Activated CD4-positive, alpha-beta T cell treated with anti-CD3 and anti-CD28 coated beads for 36 hours (primary cell): ENCODE results near the gene MROH8. TPM values are rescaled to one million over a fixed set of nuclear protein-coding genes. Genes with fewer than 3 reads are reported as not detected.
"Not testable (repeated sequence)": the region's sequence is repeated elsewhere in the genome, so short reads cannot be mapped to it uniquely, and the experiment has no call there.

ENCODE experiments used
- ATAC-seq: fragments of 200-7000 bp; cut with Tn5 transposase; one replicate; pipeline ENCODE4 v1.10.0; 2021; ENCODE audit warnings: mild to moderate bottlenecking, moderate library complexity
- CTCF ChIA-PET: fragments of 350-600 bp; sonication (Branson Sonifier 250); formaldehyde crosslinking; loops from one replicate; lab custom pipeline; 2021; ENCODE audit warnings: antibody characterized with exemption; lab: Charles Lee
- POLR2A ChIA-PET: fragments of 350-600 bp; sonication (Branson Sonifier 250); formaldehyde crosslinking; loops from one replicate; lab custom pipeline; 2021; ENCODE audit warnings: antibody characterized with exemption, inconsistent platforms; lab: Charles Lee
- DNase-seq: peaks from one replicate; pipeline ENCODE4 v3.0.0-alpha.2; 2020
- H3K27ac Mint-ChIP-seq: one replicate; pipeline ENCODE4 v1.8.0; 2021; ENCODE audit warnings: mixed read lengths
- H3K27me3 Mint-ChIP-seq: one replicate; pipeline ENCODE4 v1.8.0; 2021; ENCODE audit warnings: mixed read lengths
- H3K36me3 Mint-ChIP-seq: one replicate; pipeline ENCODE4 v1.8.0; 2021; ENCODE audit warnings: low read depth, mixed read lengths
- H3K4me1 Mint-ChIP-seq: one replicate; pipeline ENCODE4 v1.8.0; 2021; ENCODE audit warnings: mixed read lengths
- H3K4me3 Mint-ChIP-seq: one replicate; pipeline ENCODE4 v1.8.0; 2021; ENCODE audit warnings: mild to moderate bottlenecking, moderate library complexity, mixed read lengths
- H3K9me3 Mint-ChIP-seq: one replicate; pipeline ENCODE4 v1.8.0; 2021; ENCODE audit warnings: low read depth, mixed read lengths
- intact Hi-C, 2 experiments: fragments of 100-400 bp; cut with DNase I in 1 of 2; cut with micrococcal nuclease in 1 of 2; formaldehyde crosslinking; loops; one replicate each; pipeline versions ENCODE4 v1.14.2 to v1.15.1; 2022 to 2024; cut with DNase I, micrococcal nuclease
- total RNA-seq, 2 experiments: library from RNA; stranded (reverse); gene quantifications; one replicate each; pipeline ENCODE4 v1.2.3, GENCODE V29; 2021

The MROH8 gene
- total RNA-seq, 2 experiments from 2014 or later = 3.0 to 4.5 TPM

GRCh38 chr20:37090407-37090806 lies 88.9 kb downstream of the MROH8 start:
- CTCF ChIA-PET = interaction anchor here (0.6 kb wide), 1 partner anchor 801 kb away, joined by 3 read pairs; no protein-coding TSS in a partner anchor
- intact Hi-C loops = no loop called here
- POLR2A ChIA-PET = no interaction called here
- ATAC-seq = no peak
- Mint-ChIP-seq H3K27ac (no peak overlapping the region), H3K4me1 (peaks cover 22% of the 10 kb centered on the region), H3K36me3 (peaks cover 64% of the 10 kb centered on the region), H3K4me3 (no peak overlapping the region), H3K27me3 (no peaks in the 10 kb centered on the region), H3K9me3 (no peaks in the 10 kb centered on the region)
- DNase-seq = no peak

- CTCF ChIA-PET = no interaction called here
- no peaks in the 10 kb centered on the region for H3K9me3 Mint-ChIP-seq
- POLR2A ChIA-PET = interaction anchor here (1.2 kb wide), 1 partner anchor 13 kb away, joined by 5 read pairs; no protein-coding TSS in a partner anchor
- H3K27me3 Mint-ChIP-seq = no peaks in the 10 kb centered on the region
- ATAC-seq = no peak
- no peak overlapping the region for H3K4me3 Mint-ChIP-seq
- intact Hi-C loops = loop anchor here (2.0 kb wide), 1 partner anchor 73 kb away; no protein-coding TSS in a partner anchor
- H3K4me1 Mint-ChIP-seq = peaks cover 22% of the 10 kb centered on the region
- no peak overlapping the region for H3K27ac Mint-ChIP-seq
- peak; percentile 32 for DNase-seq
- H3K36me3 Mint-ChIP-seq = peaks cover 57% of the 10 kb centered on the region
Observed at GRCh38 chr20:37081717-37082289, 97.5 kb downstream of the MROH8 start.

GRCh38 chr20:37077009-37077408 lies 102.3 kb downstream of the MROH8 start:
- H3K36me3 Mint-ChIP-seq = peaks cover 53% of the 10 kb centered on the region
- no peaks in the 10 kb centered on the region for H3K27me3 Mint-ChIP-seq
- CTCF ChIA-PET = interaction anchor here (0.9 kb wide), 3 partner anchors 13 to 119 kb away, joined by 3 to 5 read pairs (median 4); no protein-coding TSS in a partner anchor
- no peak overlapping the region for H3K27ac Mint-ChIP-seq
- no peak overlapping the region for H3K4me3 Mint-ChIP-seq
- H3K9me3 Mint-ChIP-seq = no peaks in the 10 kb centered on the region
- intact Hi-C loops = no loop called here
- POLR2A ChIA-PET = no interaction called here
- no peak for DNase-seq
- H3K4me1 Mint-ChIP-seq = peaks cover 43% of the 10 kb centered on the region
- no peak for ATAC-seq

DNA sequence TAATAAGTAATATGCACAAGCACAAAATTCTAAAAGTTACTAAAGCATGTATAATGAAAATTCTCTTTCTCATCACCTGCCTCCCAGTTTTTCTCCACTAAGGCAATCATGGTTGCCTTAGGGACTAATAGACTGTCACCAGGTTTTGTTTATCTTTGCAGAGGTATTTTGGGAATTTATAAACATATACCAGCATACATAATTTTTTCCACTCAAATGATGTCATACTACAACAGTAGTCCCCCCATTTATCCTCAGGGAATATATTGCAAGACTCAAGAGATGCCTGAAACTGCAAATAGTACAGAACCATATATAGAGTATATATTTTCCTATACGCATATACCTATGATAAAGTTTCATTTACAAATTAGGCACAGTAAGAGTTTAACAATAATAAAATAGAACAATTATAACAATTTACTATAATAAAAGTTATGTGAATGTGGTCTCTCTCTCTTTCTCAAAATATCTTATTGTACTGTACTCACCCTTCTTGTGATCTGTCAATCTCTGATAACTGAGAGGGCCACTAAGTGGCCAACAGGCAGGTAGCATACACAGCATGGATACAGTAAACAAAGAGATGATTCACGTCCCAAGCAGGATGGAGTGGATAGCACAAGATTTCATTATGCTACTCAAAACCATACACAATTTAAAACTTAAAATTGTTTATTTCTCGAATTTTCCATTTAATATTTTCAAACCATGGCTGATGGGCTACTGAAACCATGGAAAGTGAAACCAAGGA lies 103.2 kb downstream of the MROH8 start:
- ATAC-seq (no peak), DNase-seq (no peak)
- Mint-ChIP-seq H3K4me1 (peaks cover 46% of the 10 kb centered on the region), H3K27ac (no peak overlapping the region), H3K36me3 (peaks cover 53% of the 10 kb centered on the region), H3K27me3 (no peaks in the 10 kb centered on the region), H3K4me3 (no peak overlapping the region), H3K9me3 (no peaks in the 10 kb centered on the region)
- ChIA-PET POLR2A (no interaction called here), CTCF (interaction anchor here (0.9 kb wide), 1 partner anchor 46 kb away, joined by 5 read pairs; no protein-coding TSS in a partner anchor)
- intact Hi-C loops = loop anchor here in 1 of 2 experiments (2.0 kb wide), 1 partner anchor 19 kb away; the partner anchor contains the start of gene RBL1

DNA sequence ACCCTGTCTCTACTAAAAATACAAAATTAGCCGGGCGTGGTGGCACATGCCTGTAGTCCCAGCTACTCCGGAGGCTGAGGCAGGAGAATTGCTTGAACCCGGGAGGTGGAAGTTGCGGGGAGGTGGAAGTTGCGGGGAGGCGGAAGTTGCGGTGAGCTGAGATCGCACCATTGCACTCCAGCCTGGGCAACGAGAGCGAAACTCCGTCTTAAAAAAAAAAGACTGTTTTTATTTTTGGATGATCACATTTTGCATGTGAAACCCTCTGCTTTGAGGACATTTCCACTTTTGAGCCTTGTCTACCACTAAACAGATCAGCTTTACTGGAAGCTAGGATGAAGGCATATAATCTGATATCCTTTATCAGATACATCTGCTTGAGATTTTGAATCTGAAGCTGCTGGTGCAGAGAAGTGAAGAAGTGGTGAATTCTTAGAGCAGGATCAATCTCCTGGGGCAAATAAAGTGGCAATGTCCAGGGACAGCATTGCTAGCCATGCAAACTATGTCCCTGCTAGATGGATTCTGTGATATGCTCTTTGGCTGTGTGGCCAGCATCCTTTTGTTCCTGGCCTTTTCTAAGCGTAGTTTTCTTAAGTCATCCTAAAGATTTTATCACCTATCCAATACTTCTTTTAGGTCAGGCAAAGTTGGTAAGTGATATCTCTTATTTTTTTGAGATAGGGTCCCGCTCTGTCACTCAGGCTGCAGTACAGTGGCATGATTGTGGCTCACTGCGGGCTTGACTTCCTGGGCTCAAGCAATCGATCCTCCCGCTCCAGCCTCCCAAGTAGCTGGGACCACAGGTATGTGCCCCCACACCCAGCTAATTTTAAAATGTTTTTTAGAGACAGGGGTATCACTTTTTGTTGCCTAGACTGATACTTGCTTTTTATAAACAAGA lies 106.8 kb downstream of the MROH8 start:
- ChIA-PET CTCF (interaction anchor here (1.0 to 1.3 kb wide), 3 partner anchors 23 to 123 kb away, joined by 3 read pairs; no protein-coding TSS in a partner anchor), POLR2A (no interaction called here)
- H3K27ac Mint-ChIP-seq = peak overlapping the region; percentile 6
- H3K9me3 Mint-ChIP-seq = no peaks in the 10 kb centered on the region
- no peak overlapping the region for H3K4me3 Mint-ChIP-seq
- no peak for DNase-seq
- intact Hi-C loops = no loop called here
- ATAC-seq = no peak
- H3K27me3 Mint-ChIP-seq = no peaks in the 10 kb centered on the region
- H3K4me1 Mint-ChIP-seq = peaks cover 34% of the 10 kb centered on the region
- H3K36me3 Mint-ChIP-seq = peaks cover 35% of the 10 kb centered on the region

DNA sequence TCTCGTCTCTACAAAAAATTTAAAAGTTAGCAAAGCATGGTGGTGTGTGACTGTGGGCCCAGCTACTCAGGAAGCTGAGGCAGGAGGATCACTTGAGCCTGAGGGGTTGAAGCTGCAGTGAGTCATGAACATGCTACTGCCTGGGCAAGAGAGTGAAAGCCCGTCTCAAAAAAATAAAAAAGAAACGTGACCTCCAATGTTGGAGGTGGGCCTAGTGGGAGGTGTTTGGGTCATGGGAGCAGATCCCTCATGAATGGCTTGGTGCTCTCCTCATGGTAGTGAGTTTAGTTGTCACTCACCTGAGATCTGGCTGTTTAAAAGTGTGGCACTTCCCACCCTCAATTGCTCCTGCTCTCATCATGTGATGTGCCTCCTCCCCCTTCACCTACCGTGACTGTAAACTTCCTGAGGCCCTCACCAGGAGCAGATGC lies 107.9 kb downstream of the MROH8 start:
- intact Hi-C loops = no loop called here
- DNase-seq (peak; percentile 52), ATAC-seq (peak; percentile 93)
- ChIA-PET POLR2A (interaction anchor here (1.2 kb wide), 1 partner anchor 12 kb away, joined by 4 read pairs; no protein-coding TSS in a partner anchor), CTCF (interaction anchor here (1.0 to 1.3 kb wide), 2 partner anchors 28 to 124 kb away, joined by 3 read pairs; no protein-coding TSS in a partner anchor)
- peak overlapping the region; percentile 12 for H3K4me3 Mint-ChIP-seq
- H3K9me3 Mint-ChIP-seq = no peaks in the 10 kb centered on the region
- peaks cover 37% of the 10 kb centered on the region for H3K36me3 Mint-ChIP-seq
- H3K4me1 Mint-ChIP-seq = peaks cover 32% of the 10 kb centered on the region
- no peaks in the 10 kb centered on the region for H3K27me3 Mint-ChIP-seq
- peak overlapping the region; percentile 49 for H3K27ac Mint-ChIP-seq

DNA sequence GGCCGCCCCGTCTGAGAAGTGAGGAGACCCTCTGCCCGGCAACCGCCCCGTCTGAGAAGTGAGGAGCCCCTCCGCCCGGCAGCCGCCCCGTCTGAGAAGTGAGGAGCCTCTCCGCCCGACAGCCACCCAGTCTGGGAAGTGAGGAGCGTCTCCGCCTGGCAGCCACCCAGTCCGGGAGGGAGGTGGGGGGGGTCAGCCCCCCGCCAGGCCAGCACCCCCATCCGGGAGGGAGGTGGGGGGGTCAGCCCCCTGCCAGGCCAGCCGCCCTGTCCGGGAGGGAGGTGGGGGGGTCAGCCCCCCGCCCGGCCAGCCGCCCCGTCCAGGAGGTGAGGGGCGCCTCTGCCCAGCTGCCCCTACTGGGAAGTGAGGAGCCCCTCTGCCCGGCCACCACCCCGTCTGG lies 109.8 kb downstream of the MROH8 start:
- H3K9me3 Mint-ChIP-seq, H3K27ac Mint-ChIP-seq, H3K4me3 Mint-ChIP-seq, intact Hi-C loops, POLR2A ChIA-PET, ATAC-seq, H3K27me3 Mint-ChIP-seq, CTCF ChIA-PET, DNase-seq: not testable (repeated sequence)
- Mint-ChIP-seq H3K36me3 (peaks cover 39% of the 10 kb centered on the region), H3K4me1 (peaks cover 31% of the 10 kb centered on the region)

GRCh38 chr20:37066168-37066567 lies 113.2 kb downstream of the MROH8 start:
- DNase-seq = no peak
- ChIA-PET POLR2A (no interaction called here), CTCF (no interaction called here)
- peak overlapping the region; percentile 10 for H3K27ac Mint-ChIP-seq
- no peaks in the 10 kb centered on the region for H3K9me3 Mint-ChIP-seq
- peaks cover 36% of the 10 kb centered on the region for H3K36me3 Mint-ChIP-seq
- no peak for ATAC-seq
- H3K27me3 Mint-ChIP-seq = no peaks in the 10 kb centered on the region
- no peak overlapping the region for H3K4me3 Mint-ChIP-seq
- peaks cover 5% of the 10 kb centered on the region for H3K4me1 Mint-ChIP-seq
- intact Hi-C loops = no loop called here

GRCh38 chr20:37055276-37055675 lies 124.1 kb downstream of the MROH8 start:
- ATAC-seq (no peak), DNase-seq (no peak)
- Mint-ChIP-seq H3K4me3 (no peak overlapping the region), H3K36me3 (peaks cover 66% of the 10 kb centered on the region), H3K9me3 (no peaks in the 10 kb centered on the region), H3K4me1 (no peaks in the 10 kb centered on the region), H3K27me3 (no peaks in the 10 kb centered on the region), H3K27ac (no peak overlapping the region)
- ChIA-PET CTCF (no interaction called here), POLR2A (no interaction called here)
- intact Hi-C loops = no loop called here

GRCh38 chr20:37053230-37053950 lies 126.0 kb downstream of the MROH8 start:
- ChIA-PET CTCF (interaction anchor here (1.0 kb wide), 1 partner anchor 43 kb away, joined by 3 read pairs; no protein-coding TSS in a partner anchor), POLR2A (no interaction called here)
- no peaks in the 10 kb centered on the region for H3K27me3 Mint-ChIP-seq
- H3K27ac Mint-ChIP-seq = no peak overlapping the region
- H3K36me3 Mint-ChIP-seq = peaks cover 65% of the 10 kb centered on the region
- H3K4me1 Mint-ChIP-seq = peaks cover under 1% of the 10 kb centered on the region
- intact Hi-C loops = no loop called here
- no peak for ATAC-seq
- DNase-seq = no peak
- no peaks in the 10 kb centered on the region for H3K9me3 Mint-ChIP-seq
- H3K4me3 Mint-ChIP-seq = no peak overlapping the region
